GM23248 (cell line): ENCODE data around the gene ACOT7.

Experiments used
- EZH2 ChIP-seq: fragments of 200-600 bp; sonication (generic); IDR thresholded peaks from 2 replicates; pipeline ENCODE4 v1.6.1; 2018; ENCODE audit warnings: antibody characterized with exemption, mild to moderate bottlenecking; ENCODE audit not compliant: insufficient read depth, poor library complexity, severe bottlenecking
- EZH2phosphoT487 ChIP-seq: fragments of 200-600 bp; sonication (generic); IDR thresholded peaks from 2 replicates; pipeline ENCODE4 v1.6.1; 2018; ENCODE audit warnings: antibody characterized with exemption, moderate library complexity, mild to moderate bottlenecking, low read depth; ENCODE audit not compliant: insufficient read depth

- TF ChIP-seq EZH2phosphoT487 (no peak), EZH2 (no peak)
These were observed 14.5 kb upstream of the ACOT7 start for GRCh38 chr1:6408023-6408422.
